HG03520 (cell line): ENCODE results near the gene SPRR5.

Source experiments
- ATAC-seq: cut with Tn5 transposase; IDR thresholded peaks from one replicate; pipeline ENCODE4 v1.9.1; 2021; ENCODE audit warnings: mild to moderate bottlenecking, moderate library complexity; ENCODE audit not compliant: unreplicated experiment

Gene SPRR5

GRCh38 chr1:152946651-152947256, at the start of gene SPRR5:
Gene SPRR5 (plus strand): TSS chr1:152947206. CDS start chr1:152948555, 1,349 bp downstream.
- no peak for ATAC-seq

- ATAC-seq, result no peak
Observed at GRCh38 chr1:152899027-152899426, 48.0 kb upstream of the SPRR5 start.

GRCh38 chr1:152899883-152900282, 47.1 kb upstream of the SPRR5 start:
- no peak for ATAC-seq

- no peak for ATAC-seq
Observed at GRCh38 chr1:152901631-152902030, 45.4 kb upstream of the SPRR5 start.

- ATAC-seq, result no peak
Observed at GRCh38 chr1:152902636-152903035, 44.4 kb upstream of the SPRR5 start.

- ATAC-seq, result no peak
Observed at GRCh38 chr1:152904688-152905440, 42.1 kb upstream of the SPRR5 start.

GRCh38 chr1:152906023-152906565, 40.9 kb upstream of the SPRR5 start:
- no peak for ATAC-seq

GRCh38 chr1:152907686-152908601, 39.1 kb upstream of the SPRR5 start, which contains the start of gene IVL:
Gene IVL (plus strand): TSS chr1:152908546. CDS start chr1:152909798, 1,252 bp downstream.
- ATAC-seq, result no peak

GRCh38 chr1:152909206-152909605, 37.8 kb upstream of the SPRR5 start:
- ATAC-seq, result no peak

GRCh38 chr1:152912471-152912870, 34.5 kb upstream of the SPRR5 start:
- no peak for ATAC-seq

GRCh38 chr1:152912900-152913299, 34.1 kb upstream of the SPRR5 start:
- ATAC-seq, result no peak

GRCh38 chr1:152917794-152918193, 29.2 kb upstream of the SPRR5 start:
- no peak for ATAC-seq

GRCh38 chr1:152919071-152919470, 27.9 kb upstream of the SPRR5 start:
- no peak for ATAC-seq

GRCh38 chr1:152924191-152924590, 22.8 kb upstream of the SPRR5 start:
- no peak for ATAC-seq

GRCh38 chr1:152926091-152926490, 20.9 kb upstream of the SPRR5 start:
- no peak for ATAC-seq

- ATAC-seq, result no peak
Observed at GRCh38 chr1:152928671-152929070, 18.3 kb upstream of the SPRR5 start.

GRCh38 chr1:152932170-152932811, 14.7 kb upstream of the SPRR5 start:
- ATAC-seq, result no peak

GRCh38 chr1:152933196-152933595, 13.8 kb upstream of the SPRR5 start:
- ATAC-seq, result no peak

GRCh38 chr1:152940614-152941013, 6.4 kb upstream of the SPRR5 start:
- ATAC-seq, result no peak

GRCh38 chr1:152941037-152941711, 5.8 kb upstream of the SPRR5 start:
- no peak for ATAC-seq
